ENCODE data around the gene FLCN.

The FLCN gene

DNA sequence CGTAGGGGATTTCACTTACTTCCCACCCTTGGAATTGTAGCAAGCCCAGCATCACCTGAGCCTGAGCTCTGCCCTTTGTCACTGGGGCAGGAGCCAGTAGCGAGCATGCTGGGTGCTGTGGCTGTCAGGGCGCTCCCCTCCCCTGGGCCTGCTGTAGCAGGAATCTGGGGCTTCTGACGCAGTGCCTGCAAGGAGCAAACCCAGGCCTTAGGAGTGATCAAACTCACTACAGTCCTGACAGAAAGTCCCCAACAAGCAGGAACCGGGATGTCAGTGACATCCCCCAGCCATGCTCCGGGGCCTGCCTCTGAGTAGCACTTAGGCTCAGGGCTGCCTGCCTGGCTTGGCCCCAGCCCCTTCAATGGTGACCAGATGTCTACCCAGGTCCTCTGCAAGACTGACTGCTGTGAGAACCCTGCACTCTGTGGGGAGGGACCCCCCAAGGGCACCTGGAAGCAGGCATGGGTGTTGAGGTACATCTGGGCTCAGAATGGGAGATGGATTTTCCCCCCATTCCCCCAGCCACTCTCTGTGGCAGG, 54.3 kb downstream of the FLCN start:
- no peak for DNase-seq

DNA sequence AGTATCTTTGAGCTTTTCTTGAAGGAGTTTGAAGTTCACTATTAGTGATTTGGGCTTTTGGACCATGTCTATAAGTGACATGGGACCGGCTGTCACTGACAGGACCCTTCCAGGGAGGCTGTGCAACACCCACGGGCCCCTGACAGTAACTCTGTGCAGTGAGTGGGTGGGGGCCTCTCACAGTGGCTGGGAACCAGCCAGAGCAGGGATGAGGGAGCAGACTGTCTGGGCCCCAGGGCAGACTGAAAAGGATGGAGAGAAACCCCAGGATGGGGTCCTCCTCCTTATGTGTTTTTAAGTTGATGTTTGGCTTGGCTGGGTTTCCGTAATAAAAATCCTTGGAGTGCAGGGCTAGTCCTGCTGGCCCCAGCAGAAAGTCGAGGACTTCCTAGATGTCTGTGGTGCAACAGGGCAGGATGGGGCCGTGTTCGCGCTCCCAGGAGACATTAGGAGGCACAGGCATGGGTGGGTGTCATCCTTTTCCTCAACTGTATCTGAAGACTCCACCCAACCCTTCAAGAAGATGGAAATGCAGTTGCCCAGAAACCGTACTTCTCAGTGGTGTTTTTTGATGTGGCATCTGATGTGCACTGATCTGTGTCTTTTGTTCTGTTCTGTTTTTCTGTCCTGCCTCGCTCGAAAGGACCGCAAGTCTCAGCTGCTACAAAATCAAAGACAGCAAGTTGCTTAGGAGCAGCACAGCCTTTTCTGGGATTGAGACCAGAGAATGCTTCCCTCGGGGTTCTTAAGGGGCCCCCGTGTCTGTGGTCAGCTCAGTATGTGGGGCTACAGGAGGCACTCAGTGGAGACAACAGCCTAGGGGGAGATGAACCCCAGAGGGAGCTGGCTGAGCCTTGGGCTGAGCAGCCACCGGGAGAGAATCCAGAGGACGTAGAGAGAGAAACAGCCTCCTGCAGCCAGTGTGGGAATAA, 55.0 kb downstream of the FLCN start:
- no peak for DNase-seq

DNA sequence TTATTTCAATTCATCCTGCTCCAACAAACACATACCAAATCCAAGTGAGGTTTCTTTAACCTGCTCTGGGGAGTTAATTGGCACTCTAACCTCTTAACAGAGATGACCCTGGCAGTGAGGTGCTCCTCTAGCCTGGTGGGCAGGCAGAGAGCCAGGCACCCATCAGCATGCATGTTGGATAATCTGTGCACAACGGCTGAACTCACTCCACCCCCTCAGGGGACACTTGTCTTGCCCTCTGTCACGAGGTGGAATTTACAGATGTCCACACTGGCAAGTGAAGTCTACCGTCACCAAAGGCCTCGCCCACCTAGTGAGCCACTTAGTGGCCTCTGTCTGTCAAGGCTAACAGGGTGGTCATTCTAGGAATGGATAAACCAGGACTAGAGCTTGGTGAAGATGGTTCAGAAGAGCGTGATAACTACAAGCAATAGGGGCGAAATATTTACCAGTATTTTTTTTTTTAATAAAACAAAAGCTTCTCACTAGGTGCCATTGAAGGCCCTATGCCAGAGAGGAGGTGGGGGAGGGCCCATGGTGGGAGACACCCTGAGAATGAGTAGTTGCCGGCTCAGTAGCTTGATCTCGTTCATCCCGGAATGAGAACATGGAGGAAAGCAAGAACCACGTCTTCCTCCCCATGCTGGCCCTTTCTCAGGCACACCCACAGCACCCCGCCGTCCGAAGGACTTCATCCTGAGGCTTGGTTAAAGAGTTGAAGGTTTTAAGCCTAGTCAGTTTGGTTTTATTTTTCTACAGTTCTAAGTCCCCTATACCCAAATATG, 56.0 kb downstream of the FLCN start:
- no peak for DNase-seq

DNA sequence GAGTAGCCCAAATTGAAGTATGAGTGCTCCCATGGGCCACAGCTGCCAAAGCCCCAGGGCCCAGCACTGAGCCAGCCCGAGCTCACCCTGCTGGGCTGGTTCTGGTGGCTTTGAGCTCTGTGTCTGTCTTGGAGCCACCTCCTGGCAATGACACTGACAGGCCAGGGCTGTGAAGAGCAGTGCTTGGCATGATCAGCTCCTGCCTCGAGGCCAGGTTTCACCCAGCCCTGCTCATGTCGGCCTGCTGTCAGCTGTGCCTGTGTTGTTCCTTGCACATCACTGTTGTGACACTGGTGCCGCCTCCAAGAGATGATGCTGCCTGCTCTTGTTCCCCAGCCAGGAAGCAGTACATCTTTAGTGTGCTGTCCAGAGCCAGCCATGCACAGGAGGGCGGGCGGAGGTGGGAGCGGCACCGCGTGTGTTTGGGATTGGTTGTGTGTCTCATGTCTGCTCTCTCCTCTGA, 56.8 kb downstream of the FLCN start:
- no peak for DNase-seq

DNA sequence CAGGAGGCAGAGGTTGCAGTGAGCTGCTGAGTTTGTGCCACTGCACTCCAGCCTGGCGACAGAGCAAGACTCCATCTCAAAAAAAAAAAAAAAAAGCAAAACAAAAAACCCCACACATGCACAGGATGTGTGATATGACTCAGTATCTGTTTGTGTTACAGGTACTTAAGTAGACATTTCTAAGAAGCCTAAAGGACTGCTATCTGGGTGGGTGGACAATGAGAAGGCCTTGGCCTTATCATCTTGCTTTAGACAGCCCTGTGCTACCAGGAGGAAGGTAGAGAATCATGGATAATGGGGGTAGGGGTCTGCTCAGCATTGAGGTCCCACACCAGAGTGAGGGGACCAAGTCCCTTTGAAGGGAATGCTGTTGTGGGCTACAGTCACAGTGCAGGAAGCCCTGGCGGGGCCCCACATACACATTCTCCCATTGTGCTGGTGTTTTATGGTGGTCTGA, 57.6 kb downstream of the FLCN start:
- DNase-seq = no peak

DNA sequence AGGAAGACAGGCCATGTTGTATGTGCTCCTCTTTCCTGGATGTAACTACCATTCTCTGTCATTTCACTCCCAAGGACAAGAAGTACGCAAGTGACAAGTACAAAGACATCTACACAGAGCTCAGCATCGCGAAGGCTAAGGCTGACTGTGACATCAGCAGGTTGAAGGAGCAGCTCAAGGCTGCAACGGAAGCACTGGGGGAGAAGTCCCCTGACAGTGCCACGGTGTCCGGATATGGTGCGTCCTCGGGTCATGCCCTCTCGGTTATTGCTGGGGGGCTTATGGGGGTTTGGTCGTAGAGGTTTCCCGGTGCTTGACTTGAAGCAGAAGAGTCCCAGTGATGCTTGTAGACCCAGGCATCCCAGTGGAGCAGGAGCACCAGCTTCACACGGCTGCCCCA, 59.8 kb downstream of the FLCN start:
- DNase-seq = no peak

DNA sequence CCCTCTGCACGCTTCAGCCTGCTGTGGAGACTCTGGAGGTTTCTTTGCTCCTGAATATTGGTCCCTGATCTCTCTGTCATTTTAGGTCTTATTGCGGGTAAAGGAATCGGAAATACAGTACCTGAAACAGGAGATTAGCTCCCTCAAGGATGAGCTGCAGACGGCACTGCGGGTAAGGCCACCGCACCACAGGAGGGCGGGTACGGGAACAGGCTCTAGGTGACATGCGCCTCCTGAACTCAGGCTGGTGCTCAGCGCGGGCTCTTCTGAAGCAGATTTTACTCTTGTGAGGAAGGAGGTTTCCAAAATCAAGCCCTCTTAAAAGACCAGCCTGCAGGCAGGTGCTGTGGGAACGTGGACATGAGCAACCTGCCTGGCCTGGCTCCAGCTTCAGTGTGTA, 60.6 kb downstream of the FLCN start:
- no peak for DNase-seq

DNA sequence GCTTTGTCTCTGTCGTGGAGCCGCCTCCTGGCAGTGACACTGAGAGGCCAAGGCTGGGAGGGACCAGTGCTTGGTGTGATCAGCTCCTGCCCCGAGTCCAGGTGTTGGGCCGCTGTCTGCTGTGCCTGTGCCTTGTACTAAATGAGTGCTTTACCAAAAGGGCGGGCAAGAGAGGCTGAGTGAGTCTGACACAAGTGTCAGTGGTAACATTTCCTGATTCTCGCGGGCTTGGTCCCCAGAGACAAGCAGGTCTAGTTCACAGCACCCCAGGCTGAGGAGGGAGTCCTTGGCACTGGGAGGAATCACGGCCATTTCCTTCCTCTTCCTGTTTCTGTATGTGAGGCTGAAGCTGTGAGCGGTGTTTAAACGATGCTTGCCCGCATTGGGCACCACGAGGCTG, 61.1 kb downstream of the FLCN start:
- DNase-seq = no peak

DNA sequence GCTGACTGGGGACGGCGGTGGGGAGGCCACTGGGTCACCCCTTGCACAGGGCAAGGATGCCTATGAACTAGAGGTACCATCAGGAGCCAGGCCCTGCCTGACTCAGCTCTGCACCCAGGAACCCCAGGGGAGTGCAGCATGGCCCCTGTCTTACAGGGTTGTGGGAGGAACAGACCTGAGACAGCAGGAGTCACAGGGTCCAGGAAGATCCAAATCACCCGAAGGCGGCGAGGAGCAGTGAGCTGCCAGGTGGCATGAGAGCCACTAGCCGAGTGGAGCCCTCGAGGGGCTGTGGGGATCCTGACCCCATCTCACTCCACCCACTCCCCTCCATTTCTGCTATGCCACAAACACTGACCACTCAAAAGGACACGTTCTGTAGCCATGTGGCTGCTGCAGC, 61.6 kb downstream of the FLCN start:
- DNase-seq = no peak

DNA sequence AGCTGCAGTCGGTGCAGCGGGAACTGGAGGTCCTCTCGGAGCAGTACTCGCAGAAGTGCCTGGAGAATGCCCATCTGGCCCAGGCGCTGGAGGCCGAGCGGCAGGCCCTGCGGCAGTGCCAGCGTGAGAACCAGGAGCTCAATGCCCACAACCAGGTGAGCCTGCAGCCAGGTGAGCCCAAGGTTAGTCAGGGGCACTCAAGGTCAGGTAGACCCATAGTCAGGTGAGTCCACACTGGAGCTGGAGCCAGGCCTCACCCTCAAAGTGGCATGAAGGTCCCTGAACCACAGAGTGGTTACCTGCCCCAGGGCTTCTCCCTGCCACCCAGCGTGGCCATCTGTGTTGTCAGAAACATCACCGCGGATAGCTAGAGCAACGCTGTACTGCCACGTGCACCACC, 63.0 kb downstream of the FLCN start:
- DNase-seq = no peak

DNA sequence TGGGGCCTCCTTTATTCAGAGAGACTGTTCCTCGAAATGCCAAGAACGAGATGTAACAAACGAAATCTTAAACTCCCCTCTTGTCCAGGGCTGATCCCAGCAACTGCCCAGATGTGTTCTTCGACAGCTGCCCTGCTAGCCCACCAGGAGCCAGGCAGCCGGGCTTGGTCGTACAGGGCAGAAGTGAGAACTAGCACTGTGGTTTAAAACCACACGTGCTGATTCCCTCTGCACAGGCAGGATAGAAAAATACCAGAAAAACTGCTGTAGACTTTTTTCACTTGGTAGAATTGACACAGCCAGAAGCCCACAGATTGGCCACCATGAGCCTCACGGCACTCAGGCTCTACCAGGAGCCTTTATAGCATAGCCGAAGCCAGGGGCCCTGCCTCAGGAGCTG, 64.0 kb downstream of the FLCN start:
- no peak for DNase-seq

DNA sequence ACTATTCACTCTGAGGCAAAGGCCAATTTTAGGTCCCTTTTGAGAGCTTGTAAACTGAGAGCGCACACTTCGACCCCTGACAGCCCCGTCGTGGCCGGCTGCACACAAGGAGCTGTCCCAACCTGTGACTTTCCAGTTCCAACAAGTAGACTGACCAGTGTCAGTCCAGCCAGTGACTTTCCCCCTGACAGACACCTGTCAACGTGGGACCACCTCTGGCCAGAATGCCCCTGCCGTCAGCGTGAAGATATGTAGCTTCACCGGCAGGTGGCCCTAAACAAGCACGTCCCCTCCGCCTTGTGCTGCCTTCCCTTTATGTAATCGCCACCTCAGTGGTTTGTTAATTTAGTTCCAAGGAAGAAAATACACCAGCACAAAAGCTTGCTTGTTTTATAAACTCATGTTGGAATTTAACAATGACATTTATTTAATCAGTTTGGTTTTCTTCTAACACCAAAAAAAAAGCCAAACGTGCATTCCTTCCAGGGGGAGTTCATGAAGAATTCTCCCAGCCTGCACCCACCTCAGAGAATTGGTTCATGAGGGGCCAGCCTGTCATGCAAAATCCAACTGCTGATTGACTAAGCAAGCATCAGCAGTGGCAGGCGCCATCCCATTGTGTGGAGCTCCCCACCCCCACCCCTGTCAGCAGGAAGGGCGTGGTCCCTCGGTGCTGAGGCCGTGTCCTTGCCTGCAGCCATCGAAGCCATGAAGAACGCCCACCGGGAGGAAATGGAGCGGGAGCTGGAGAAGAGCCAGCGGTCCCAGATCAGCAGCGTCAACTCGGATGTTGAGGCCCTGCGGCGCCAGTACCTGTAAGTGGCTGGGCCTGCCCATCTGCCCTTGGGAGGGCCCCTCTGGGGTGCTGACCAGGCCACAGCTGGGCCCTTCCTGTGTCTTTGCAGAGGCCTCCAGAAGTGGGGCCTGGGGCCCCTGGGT, 64.7 kb downstream of the FLCN start:
- DNase-seq = no peak

DNA sequence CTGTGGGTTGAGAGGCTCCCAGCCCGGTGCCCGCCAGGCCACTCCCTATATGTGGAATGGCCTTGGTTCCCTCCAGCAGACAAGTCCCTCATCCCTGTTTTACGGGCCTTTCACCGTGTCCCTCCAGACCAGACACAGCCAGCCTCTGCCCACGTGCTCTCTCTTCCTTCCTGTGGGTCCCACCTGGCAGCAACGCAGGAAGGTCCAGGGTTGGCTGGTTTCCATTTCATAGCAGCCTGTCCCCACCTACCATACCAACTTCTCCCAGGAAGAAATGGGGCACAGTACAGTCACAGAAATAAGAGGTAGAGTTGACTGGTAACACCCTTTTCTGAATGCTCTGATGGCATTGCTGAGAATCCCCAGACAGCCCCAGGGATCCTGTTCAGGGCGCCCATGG, 65.8 kb downstream of the FLCN start:
- no peak for DNase-seq

DNA sequence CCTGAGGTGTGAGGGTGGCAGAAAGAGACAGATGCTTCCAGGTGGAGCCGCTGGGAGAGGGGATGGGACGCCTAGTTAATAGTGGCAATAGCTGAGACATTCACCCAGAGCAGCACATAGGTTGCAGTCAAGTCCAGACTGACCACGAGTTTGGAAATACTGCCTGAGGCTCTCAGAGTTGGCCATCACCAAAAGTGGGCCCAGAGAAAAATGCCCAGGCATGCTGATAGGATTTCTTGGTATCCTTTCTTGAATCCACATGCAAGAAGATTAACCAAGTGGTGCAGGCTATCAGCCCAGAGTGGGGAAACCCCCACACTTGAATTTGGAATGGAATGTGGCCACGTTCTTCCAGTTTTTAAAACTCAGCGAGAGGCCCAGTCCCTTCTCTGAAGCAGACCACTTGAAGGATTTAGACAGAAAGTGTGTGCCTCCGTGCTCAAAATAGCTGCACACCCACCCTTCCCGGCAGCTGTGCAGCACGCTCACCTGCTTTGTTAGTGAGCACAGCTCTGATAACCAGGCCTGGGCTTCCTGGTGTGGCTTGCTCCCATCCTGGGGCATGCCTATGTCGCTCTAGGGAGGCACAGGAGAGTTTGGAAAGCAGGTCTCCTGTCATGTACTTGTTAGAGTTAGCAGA, 66.5 kb downstream of the FLCN start:
- no peak for DNase-seq

DNA sequence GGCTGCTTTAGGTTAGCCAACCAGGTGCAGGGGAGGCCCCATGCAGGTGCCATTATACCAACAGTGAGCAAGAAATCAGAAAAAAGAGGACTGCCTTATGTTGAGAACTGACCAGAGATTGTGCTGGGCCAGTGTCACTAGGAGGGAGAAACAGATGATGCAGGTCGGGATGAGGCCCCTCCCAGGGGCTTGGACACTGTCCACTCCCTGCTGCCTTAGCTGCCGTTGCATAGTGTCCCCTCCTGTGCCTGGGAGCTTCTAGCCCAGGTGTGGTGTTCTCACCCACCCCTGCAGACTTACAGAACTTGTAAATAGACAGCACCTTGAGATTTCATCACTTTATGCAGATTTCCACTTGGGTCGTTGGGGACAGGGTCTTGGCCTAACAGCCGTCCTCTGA, 67.6 kb downstream of the FLCN start:
- no peak for DNase-seq

DNA sequence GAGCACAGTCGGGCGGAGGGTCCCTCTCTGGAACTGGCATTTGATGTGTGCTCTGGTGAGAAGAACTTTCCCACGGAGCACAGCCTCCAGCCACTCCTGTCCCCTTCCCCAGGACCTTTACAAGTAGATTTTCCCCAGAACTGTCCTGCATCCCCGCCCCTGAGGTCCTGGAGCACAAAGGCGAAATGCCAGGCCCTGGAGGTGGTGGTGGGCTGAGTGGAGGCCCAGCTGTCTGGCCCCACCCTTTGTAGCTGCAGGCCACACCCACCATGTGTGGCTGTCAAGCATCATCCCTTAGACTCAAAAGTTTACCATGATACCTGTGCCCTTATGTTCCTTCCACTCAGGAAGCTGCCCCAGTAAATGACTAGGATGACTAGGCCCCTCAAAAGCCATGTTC, 68.6 kb downstream of the FLCN start:
- DNase-seq = no peak

DNA sequence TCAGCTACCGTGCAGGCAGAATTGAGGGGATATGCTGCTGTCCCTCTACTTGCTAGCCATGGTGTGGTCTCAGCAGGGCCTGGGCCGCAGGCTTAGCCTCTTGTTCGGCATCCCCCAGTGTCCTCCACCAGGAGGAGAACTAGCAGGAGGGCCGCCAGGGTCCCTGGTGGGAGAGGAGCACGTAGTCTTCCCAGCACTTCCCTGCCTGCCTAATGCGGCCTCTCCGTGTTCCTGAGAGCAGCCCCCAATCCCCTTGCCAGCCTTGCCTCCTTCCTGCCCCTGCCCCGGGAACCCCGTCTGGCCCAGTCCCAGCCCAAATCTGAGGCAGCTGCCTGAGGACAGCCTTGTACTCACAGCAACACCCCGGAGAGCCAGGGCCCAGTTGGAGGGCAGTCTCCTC, 69.0 kb downstream of the FLCN start:
- DNase-seq = no peak

DNA sequence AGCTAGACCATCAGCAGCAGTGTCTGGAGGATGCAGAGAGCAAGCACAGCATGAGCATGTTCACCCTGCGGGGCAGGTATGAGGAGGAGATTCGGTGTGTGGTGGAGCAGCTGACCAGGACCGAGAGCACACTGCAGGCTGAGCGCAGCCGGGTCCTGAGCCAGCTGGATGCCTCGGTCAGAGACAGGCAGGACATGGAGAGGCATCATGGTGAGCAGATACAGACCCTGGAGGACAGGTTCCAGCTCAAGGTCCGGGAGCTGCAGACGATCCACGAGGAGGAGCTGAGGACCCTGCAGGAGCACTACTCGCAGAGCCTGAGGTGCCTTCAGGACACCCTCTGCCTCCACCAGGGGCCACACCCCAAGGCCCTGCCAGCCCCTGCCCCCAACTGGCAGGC, 69.6 kb downstream of the FLCN start:
- no peak for DNase-seq

DNA sequence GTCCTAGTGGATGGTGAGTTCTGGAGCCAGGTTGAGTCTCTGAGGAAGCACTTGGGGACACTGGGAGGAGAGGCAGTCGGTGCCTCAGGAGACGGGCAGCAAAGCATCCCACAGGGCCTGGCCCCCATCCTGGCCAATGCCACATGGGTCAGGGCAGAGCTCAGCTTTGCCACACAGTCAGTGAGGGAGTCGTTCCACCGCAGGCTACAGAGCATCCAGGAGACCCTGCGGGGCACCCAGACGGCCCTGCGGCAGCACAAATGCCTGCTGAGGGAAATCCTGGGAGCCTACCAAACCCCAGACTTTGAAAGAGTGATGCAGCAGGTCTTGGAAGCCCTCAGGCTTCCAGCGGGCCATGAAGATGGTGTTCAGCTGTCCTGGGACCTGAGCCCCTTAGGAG, 70.5 kb downstream of the FLCN start:
- no peak for DNase-seq

DNA sequence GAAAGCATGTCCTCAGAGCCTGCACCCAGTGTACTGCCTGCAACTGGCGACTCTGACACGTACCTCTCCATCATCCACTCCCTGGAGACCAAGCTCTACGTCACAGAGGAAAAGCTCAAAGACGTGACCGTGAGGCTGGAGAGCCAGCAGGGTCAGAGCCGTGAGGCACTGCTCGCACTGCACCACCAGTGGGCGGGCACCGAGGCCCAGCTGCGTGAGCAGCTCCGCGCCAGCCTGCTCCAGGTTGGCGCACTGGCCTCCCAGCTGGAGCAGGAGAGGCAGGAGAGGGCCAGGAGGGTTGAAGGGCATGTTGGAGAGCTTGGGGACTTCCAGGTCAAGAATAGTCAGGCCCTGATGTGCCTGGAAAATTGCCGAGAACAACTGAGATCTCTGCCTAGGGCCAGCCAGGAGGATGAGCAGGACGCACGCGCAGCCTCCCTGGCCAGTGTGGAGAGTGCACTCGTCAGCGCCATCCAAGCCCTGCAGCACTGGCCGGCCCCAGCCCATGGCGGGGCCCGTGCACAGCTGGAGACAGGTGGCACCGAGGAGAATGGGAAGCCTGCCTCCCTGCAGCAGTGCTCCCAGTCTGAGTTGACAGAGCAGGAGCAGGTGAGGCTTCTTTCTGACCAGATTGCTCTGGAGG, 71.2 kb downstream of the FLCN start:
- DNase-seq = no peak

DNA sequence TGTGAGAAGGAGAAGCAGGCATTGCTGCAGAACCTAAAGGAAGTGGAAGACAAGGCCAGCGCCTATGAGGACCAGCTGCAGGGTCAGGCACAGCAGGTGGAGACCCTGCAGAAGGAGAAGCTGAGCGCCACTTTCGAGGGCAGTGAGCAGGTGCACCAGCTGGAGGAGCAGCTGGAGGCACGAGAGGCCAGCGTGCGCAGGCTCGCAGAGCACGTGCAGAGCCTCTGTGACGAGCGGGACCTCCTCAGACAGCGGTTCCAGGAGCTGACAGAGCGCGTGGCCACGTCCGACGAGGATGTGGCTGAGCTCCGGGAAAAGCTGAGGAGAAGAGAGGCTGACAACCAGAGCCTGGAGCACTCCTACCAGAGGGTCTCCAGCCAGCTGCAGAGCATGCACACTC, 72.3 kb downstream of the FLCN start:
- no peak for DNase-seq

DNA sequence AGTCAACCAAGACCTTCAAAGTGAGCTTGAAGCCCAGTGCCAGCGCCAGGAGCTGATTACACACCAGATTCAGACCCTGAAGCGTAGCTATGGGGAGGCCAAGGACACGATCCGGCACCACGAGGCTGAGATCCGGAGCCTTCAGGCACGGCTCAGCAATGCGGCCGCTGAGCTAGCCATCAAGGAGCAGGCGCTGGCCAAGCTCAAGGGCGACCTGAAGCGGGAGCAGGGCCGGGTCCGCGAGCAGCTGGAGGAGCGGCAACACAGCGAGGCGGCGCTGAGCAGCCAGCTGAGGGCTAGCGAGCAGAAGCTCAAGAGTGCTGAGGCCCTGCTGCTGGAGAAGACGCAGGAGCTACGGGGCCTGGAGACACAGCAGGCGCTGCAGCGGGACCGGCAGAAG, 72.8 kb downstream of the FLCN start:
- no peak for DNase-seq
